GM18505 (cell line): ENCODE results near the gene HPS1.

Experiments used
- ATAC-seq: cut with Tn5 transposase; IDR thresholded peaks from one replicate; pipeline ENCODE4 v1.9.1; 2021; ENCODE audit not compliant: unreplicated experiment
- POLR2A ChIP-seq: IDR thresholded peaks from 4 replicates; pipeline ENCODE4 v1.6.1; 2011; ENCODE audit warnings: borderline replicate concordance; ENCODE audit not compliant: insufficient read depth, insufficient read length; ENCODE audit errors: extremely low read depth

Gene HPS1

DNA sequence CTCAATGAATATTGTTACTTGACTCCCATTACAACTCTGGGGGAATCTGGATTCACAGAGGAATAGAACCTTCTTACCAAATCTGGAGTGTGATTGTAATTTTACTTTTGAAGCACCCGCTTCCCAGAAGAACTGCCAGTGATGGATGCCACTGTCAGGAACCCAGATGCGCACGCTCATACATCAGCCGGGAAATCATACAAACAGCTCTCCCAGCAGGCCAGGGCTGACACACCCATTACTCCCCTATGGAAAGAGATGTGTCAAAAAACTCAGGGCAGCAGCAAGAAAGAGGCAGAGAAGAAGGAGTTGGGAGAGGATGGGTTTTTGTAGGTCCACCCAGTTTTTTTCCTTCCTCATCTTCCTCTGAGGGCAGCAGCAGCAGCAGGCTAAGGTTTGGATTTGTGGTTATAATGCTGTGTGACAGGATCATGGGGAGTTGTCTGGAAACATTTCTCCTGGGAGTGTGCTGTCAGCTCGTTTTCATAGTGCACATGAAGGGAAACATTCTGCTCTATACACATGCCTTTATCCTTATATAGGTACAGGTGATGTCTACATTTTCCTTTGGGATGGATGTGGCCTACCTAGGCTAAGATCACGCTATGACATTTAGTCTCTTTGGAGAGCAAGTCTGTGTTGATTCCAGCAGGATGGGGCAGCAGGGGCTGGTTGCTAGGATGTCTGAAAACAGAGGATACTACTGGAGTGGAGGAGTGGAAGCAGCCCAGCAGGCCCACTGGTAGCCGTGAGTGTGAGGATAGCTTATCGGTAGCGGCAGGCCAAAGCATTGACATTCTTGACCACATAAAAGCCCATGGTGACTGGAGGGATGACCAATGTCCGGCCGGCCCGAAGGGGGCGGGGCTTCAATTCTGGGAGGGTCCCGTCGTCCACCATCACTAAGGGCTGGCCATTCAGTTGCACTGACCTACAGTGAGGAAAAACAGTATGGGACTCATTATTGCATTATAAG, 12.4 kb upstream of the HPS1 start:
- no peak for TF ChIP-seq POLR2A
- ATAC-seq, result no peak

DNA sequence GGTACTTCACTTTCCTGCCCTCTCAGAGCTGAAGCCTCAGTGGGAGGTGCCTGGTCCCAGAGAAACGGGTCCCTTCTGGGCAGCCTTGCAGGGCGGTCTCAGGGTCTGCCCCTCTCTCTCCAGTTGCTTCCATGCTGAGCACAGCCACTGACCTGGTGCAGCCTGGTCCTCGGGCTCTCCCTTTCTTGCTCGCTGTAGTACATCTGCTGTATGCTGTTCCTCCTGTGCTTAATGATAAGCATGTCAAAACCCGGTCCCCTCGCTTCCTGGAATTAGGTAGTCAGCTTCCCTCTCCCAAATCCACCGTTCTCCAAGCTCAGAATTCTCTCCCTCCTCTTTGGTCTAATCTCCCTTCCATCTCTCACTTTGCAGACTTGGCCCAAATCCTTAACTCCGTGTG, 11.0 kb upstream of the HPS1 start:
- TF ChIP-seq POLR2A, result no peak

DNA sequence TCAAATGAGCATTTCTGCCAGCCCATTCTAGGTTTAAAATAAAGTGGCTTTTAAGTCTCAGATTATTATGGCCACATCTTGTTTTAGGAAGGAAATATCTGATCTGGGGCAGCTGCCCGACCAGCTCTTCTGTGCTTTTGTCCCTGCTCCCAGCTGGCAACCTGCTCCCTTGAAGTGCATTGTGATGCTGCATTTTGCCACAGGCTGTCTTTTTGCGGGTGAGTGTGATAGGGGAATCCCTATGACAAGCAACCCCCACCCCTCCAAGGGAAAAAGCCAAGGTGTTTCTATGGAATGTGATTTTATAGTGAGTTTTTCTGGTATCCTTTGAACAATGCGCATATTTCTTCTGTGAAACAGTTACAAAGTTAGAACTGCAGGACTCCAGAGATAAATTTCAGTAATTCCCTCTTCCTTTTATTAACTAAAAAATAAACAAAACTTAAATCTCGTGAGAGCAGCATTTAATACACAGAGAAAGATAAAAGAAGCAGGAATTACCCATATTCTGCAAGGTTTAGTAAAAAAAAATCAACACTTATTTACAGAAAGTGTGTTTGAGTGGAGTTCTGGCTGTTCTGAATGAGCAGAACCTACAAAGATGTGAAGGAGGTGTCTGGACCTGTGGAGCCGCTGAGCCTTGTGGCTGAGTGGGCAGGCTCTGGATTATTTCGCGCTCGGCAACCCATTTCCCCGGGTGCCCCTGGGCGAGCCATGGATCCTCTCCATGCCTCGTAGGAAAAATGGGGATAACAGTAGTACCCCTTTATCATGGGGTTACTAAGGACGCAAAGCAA, 10.1 kb upstream of the HPS1 start:
- no peak for TF ChIP-seq POLR2A
- ATAC-seq, result no peak

More for the DNA sequence above, 11.0 kb upstream of the HPS1 start:
- no peak for ATAC-seq

DNA sequence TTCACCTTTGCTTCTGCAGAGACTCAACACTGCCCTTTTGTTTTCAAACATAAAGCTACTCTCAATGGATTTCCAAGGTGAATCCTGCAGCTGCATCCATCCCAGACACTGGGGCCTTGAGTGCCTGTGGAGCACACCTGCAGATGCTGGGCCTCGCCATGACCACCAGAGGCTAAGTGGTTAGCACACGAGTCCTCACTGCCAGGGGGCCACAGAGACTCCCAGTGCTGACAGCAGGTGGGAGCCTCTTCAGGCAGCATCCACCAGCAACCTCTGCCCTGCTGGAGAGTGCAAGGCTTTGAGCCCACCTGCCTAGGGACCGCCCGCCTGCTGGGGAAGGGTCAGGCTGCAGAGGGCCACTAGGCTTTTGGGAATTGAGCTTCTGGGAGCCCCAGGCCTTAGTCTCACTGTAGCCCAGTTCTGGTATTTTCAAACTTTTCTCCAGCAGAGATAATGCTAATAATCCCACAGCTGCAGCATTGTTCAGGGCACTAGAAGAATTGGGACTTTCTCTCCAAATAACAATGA, 9.4 kb upstream of the HPS1 start:
- TF ChIP-seq POLR2A, result no peak
- no peak for ATAC-seq

DNA sequence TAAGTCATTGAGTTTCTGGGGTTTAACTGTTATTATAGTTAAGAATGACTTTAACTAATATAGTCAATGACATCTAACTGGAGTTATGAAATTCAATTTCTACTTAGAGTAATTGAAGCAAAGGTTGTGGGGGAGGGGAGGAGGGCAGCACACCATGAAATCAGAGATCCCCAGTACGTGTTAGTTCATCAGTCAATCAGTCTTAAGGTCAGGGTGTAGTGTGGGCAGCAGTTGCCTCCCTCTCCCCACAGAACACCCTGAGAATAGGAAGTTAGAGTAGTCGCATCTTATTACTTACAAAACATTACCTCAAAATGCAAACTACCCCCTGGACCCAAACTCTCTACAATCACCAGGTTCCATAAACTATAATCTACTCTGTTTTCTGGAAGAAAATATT, 7.0 kb upstream of the HPS1 start:
- ATAC-seq, result no peak

DNA sequence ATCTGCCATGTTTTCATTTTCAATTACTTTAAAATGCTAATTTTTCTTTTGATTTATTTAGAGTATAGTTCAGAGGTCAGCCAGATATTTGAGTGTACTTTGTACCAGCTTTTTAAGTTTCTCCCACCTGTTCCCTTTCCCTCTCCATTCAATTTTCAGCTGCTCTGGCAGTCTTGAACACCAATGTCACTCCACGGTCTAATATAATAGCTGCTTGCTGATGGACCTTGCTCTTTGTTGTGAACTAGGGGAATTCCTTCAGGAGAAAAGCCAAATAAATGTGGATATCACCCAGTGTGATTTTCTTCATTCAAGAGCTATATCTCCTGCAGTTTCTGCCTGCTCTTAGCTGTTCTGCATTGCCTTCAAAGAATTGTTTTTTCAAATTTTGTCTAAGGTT, 3.9 kb upstream of the HPS1 start:
- ATAC-seq, result no peak
- TF ChIP-seq POLR2A, result no peak

More for the DNA sequence above, 7.0 kb upstream of the HPS1 start:
- no peak for TF ChIP-seq POLR2A

DNA sequence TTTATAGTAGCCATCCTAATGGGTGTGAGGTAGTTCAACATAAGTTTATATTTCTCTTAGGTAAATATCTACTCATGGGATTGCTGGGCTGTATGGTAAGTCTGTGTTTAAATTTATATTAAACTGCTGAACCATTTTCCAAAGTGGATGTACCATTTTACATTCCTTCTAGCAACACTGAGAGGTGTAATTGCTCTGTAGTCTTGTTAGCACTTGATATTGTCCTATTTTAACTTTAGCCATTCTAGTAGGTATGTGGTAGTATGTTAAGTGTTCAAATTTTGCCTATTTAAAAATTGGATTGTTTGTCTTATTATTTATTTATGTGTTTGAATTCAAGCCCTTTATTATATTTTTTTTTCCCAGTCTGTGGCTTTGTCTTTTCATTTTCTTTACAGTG, 2.6 kb upstream of the HPS1 start:
- no peak for ATAC-seq

DNA sequence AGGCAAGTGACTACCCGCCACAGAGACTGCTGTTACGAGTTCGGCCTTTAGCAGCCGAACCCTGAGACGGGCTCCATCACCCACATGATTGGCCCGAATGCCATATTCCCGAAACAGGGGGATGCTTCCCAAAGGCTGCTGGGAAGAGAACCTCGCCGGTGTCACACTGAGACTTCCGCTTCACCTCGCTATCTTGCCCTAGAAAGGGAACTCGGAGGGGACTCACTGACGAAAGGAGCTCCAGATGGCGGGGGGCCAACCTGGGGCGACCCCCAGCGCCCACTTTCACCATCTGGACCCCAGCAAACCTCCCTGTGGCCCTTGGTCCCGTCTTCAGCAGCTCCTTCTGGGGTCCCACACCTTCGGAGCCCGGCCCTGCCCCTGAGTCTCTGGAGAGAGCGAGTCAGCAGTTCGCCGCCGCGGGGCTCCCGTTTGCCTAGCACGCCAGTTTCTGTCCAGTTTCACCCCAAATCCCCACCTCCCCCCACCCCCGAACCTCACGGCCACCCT, 529 bp downstream of the HPS1 start:
- peak; percentile 10 for ATAC-seq
- no peak for TF ChIP-seq POLR2A

More for the DNA sequence above, 2.6 kb upstream of the HPS1 start:
- TF ChIP-seq POLR2A, result no peak

DNA sequence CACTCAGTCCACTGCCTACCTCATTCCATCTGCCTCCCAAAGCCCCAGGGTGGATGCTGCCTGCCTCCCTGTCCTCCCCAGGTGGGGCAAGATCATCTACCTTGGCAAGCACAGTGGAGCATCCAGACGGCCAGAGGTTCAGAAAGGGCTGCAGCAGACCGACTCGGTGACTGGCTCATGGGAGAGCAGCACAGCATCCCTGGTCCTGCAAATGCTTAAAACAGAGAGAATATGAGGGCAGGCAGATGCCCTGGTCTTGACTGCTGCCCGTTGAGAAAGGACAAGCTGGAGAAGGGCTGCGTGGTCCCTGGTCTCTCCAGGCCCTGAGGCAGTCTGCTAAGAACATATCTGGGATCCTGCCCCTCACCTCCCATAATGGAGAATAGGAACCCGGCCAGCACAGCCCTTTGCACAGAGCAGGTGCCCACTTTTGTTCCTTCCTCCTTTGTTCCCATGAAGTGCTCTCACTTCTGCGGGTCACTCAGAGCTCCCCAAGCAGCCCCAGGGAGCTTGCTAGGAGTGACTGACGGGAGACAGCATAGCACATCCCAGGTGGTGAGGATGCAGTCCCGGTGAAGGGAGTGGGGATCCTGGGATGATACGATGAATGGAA, 1.4 kb downstream of the HPS1 start:
- ATAC-seq, result no peak

DNA sequence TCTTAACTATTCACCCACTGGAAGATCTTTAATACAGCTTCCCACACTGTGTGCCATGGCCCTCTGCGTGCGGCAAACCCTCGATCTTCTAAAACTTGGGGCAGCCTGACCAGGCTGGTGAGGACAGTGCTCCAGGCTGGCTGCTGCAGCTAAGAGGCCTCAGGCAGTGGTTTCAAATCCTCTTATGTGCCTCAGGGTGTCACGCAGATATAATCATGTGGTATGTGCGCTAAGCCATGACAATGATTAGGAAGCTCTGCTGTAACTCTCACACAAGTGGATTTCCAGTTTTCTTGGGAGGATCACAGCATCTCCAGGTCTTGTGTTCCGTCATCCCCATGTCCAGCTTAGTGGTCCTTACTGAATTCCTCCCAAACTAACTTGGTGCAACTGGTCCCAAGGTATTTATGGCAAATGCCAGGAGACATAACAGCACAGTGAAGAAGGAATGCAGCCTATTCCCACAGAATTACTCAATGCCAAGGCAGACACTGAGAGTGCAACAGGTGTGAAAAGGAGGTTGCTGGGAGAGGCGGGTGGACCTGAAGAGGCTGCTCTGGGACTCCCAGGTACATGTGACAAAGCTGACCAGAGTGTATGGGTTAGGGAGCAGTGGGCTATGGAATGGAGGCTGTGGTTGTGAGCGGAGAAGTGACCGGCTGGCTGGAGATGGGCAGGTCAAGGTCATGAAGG, 2.3 kb downstream of the HPS1 start:
- TF ChIP-seq POLR2A, result no peak
- peak; percentile 41 for ATAC-seq

More for the DNA sequence above, 1.4 kb downstream of the HPS1 start:
- no peak for TF ChIP-seq POLR2A

DNA sequence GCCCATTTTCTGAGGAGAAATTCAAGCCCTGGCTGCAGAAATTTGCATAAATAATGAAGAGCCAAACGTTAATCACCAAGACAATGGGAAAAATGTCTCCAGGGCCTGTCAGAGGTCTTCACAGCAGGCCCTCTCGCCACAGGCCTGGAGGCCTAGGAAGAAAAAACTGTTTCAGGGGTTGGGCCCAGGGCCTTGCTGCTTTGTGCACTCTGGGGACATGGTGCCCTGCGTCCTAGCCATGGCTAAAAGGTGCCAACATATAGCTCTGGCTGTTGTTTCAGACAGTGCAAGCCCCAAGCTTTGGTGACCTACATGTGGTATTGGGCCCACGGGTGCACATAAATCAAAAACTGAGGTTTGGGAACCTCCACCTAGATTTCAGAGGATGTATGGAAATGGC, 8.0 kb downstream of the HPS1 start:
- ATAC-seq, result no peak
- TF ChIP-seq POLR2A, result no peak

DNA sequence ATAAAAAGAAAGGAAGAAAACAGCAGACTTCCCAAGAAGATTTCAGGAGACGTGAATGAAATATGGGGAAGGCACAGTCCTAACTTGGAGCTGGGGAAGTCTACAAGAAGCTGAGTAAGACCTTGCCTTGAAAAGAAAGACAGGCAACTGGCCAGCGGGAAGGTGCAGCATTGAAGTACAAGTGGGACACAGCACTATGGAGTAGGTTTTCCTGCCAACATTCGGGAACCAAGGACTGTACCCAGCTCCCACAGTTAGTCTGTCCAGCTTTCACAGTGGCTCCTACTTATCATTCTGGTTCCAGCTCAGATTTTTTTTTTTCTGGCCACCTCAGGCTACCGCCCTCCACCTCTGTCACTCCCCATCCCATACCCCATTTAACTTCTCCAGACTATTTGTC, 10.0 kb downstream of the HPS1 start:
- ATAC-seq, result no peak
- TF ChIP-seq POLR2A, result no peak
